Effector memory CD8-positive, alpha-beta T cell (primary cell): ENCODE data around the gene CSAD.
"Not testable (repeated sequence)": the region's sequence is repeated elsewhere in the genome, so short reads cannot be mapped to it uniquely, and the experiment has no call there.

ENCODE experiments used
- ATAC-seq: fragments of 150-1000 bp; cut with Tn5 transposase; replicated peaks from 2 replicates; pipeline ENCODE4 v1.10.0; 2021; ENCODE audit warnings: mild to moderate bottlenecking, moderate library complexity
- DNase-seq, 3 experiments: peaks; one replicate each; pipeline ENCODE4 v3.0.0; 2021
- H3K27ac Mint-ChIP-seq, 2 donors: one replicate each; pipeline ENCODE4 v1.8.0; 2022; ENCODE audit warnings: mild to moderate bottlenecking in 2 of 2, mixed read lengths in 2 of 2, moderate library complexity in 2 of 2
- H3K27me3 Mint-ChIP-seq, 2 donors: one replicate each; pipeline ENCODE4 v1.8.0; 2022; ENCODE audit warnings: mixed read lengths in 2 of 2
- H3K36me3 Mint-ChIP-seq: one replicate; pipeline ENCODE4 v1.8.0; 2022; ENCODE audit warnings: mild to moderate bottlenecking, moderate library complexity, mixed read lengths; ENCODE audit not compliant: insufficient read depth
- H3K4me1 Mint-ChIP-seq, 2 donors: one replicate each; pipeline ENCODE4 v1.8.0; 2022; ENCODE audit warnings: low read depth in 2 of 2, mixed read lengths in 2 of 2
- H3K4me3 Mint-ChIP-seq, 2 donors: one replicate each; pipeline ENCODE4 v1.8.0; 2022; ENCODE audit warnings: mild to moderate bottlenecking in 2 of 2, mixed read lengths in 2 of 2, moderate library complexity in 2 of 2
- H3K9me3 Mint-ChIP-seq, 2 donors: one replicate each; pipeline ENCODE4 v1.8.0; 2022; ENCODE audit warnings: mixed read lengths in 2 of 2

The CSAD gene

GRCh38 chr12:53118751-53119300 is 61.9 kb downstream of the CSAD start:
- H3K27me3 Mint-ChIP-seq = no peaks in the 10 kb centered on the region
- no peaks in the 10 kb centered on the region for H3K9me3 Mint-ChIP-seq
- peak overlapping the region in 1 of 2 donors; percentile 7 for H3K27ac Mint-ChIP-seq
- DNase-seq (no peak), ATAC-seq (no peak)
- H3K4me1 Mint-ChIP-seq = no peaks in the 10 kb centered on the region
- H3K36me3 Mint-ChIP-seq = no peaks in the 10 kb centered on the region
- H3K4me3 Mint-ChIP-seq = no peak overlapping the region

GRCh38 chr12:53115891-53116648 is 64.7 kb downstream of the CSAD start:
- DNase-seq = no peak

DNA sequence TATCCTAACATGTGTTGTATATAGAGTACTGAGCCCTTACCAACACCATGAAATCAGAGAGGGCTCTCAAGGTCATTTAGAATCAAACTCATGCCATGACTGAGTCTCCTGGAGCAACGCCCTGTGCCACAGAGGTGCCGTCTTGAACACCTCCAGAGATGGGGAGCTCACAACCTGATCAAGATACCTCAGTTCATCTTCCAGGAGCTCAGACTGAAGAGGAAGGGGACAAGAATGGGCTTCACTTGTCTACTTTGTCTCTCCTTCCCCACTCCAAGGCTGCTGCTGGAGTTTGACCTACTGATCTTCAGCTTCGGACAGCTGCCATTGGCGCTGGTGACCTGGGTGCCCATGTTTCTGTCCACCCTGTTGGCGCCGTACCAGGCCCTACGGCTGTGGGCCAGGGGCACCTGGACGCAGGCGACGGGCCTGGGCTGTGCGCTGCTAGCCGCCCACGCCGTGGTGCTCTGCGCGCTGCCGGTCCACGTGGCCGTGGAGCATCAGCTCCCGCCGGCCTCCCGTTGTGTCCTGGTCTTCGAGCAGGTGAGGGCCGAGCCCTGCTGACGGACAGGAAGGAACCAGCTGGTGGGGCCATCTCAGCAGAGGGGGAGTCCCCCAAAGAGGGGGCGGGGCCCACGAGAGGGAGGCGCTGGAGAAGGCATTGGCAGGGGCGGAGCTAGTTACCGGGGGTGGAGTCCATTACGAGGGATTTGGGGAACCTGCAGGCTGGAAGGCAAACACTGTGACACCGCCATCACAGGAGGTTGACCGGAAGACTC is 65.4 kb downstream of the CSAD start:
- Mint-ChIP-seq H3K4me3 (no peak overlapping the region), H3K4me1 (no peaks in the 10 kb centered on the region), H3K27ac (no peak overlapping the region), H3K9me3 (no peaks in the 10 kb centered on the region), H3K27me3 (no peaks in the 10 kb centered on the region), H3K36me3 (no peaks in the 10 kb centered on the region)
- ATAC-seq = no peak
- DNase-seq = no peak

More at GRCh38 chr12:53115891-53116648, 64.7 kb downstream of the CSAD start:
- no peak for ATAC-seq
- Mint-ChIP-seq H3K9me3 (no peaks in the 10 kb centered on the region), H3K27me3 (no peaks in the 10 kb centered on the region), H3K36me3 (no peaks in the 10 kb centered on the region), H3K4me3 (no peak overlapping the region), H3K4me1 (no peaks in the 10 kb centered on the region), H3K27ac (peak overlapping the region in 1 of 2 donors; percentile 35)

GRCh38 chr12:53113951-53114350 is 66.8 kb downstream of the CSAD start:
- H3K27me3 Mint-ChIP-seq = no peaks in the 10 kb centered on the region
- DNase-seq (no peak), ATAC-seq (no peak)
- H3K9me3 Mint-ChIP-seq = no peaks in the 10 kb centered on the region
- no peak overlapping the region for H3K27ac Mint-ChIP-seq
- no peak overlapping the region for H3K4me3 Mint-ChIP-seq
- no peaks in the 10 kb centered on the region for H3K4me1 Mint-ChIP-seq
- no peaks in the 10 kb centered on the region for H3K36me3 Mint-ChIP-seq

DNA sequence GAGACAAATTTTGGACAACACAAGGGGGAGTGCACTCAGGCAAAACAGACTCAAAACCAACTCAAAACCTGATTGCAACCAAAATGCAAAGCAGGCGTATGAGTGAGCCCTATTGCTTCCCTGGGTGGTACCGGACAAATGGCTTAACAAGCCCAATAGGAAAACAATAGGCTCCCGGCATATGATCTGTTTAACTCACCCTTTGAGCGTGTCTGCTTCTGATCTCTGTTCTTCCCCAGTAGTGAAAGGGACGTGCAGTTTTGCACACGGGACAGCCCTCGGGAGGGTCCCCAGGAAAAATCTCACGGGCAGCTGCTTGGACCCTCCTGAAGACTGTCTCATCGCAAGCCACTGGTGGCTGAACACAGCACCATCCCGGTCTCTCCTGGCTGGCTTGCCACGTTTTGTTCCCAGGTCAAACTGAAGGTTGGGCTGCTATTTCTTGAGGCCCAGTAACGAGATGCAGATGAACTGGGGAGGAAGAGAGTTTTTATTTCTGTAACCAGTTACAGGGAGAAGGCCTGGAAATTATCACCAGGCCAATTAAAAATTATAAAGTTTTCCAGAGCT is 67.5 kb downstream of the CSAD start:
- ATAC-seq = no peak
- Mint-ChIP-seq H3K4me1 (no peaks in the 10 kb centered on the region), H3K27ac (no peak overlapping the region)

DNA sequence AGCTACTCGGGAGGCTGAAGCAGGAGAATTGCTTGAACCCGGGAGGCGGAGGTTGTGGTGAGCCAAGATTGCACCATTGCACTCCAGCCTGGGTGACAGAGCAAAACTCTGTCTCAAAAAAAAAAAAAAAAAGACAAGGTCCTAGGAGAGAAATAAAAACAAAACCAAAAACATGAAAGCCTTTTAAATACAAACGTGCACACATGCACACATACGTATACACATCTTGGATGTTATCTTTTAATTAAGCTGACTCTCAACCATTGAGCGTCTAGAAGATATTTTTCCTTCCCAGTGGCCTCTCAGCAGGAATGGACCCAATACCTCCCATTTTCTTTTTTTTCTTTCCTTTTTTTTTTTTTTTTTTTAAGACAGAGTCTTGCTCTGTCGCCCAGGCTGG is 68.3 kb downstream of the CSAD start:
- DNase-seq, H3K4me1 Mint-ChIP-seq, H3K36me3 Mint-ChIP-seq, H3K9me3 Mint-ChIP-seq, H3K4me3 Mint-ChIP-seq, H3K27me3 Mint-ChIP-seq, ATAC-seq, H3K27ac Mint-ChIP-seq: not testable (repeated sequence)

More for the DNA sequence above, 67.5 kb downstream of the CSAD start:
- no peaks in the 10 kb centered on the region for H3K9me3 Mint-ChIP-seq
- H3K36me3 Mint-ChIP-seq = no peaks in the 10 kb centered on the region
- H3K27me3 Mint-ChIP-seq = no peaks in the 10 kb centered on the region
- H3K4me3 Mint-ChIP-seq = no peak overlapping the region
- DNase-seq = no peak
